Neural progenitor cell (in vitro differentiated cells): Measurements from ENCODE around the gene CDH23. TPM values are rescaled to one million over a fixed set of nuclear protein-coding genes. Genes with fewer than 3 reads are reported as not detected.
A peak's percentile ranks its signal among the peaks of the same experiment; 100 is the strongest.

ENCODE experiments used
- DNase-seq: peaks from one replicate; pipeline ENCODE4 v3.0.0-alpha.2; 2016; ENCODE audit warnings: low spot score
- H2AFZ ChIP-seq: fragments of 200-600 bp; sonication (generic); replicated peaks from 2 replicates; pipeline ENCODE4 v1.6.1; 2016; ENCODE audit warnings: antibody characterized with exemption
- H3F3A ChIP-seq: fragments of 200-600 bp; sonication (generic); 2 replicates; pipeline ENCODE4 v1.6.1; 2016; ENCODE audit warnings: antibody characterized with exemption, low read depth
- H3K27ac ChIP-seq: fragments of 200-600 bp; sonication (generic); 2 replicates; pipeline ENCODE4 v1.5.1; 2016; ENCODE audit warnings: mild to moderate bottlenecking
- H3K27me3 ChIP-seq: fragments of 200-600 bp; sonication (generic); 2 replicates; pipeline ENCODE4 v1.6.1; 2016; ENCODE audit warnings: mild to moderate bottlenecking, moderate library complexity
- H3K36me3 ChIP-seq: fragments of 200-600 bp; sonication (generic); 2 replicates; pipeline ENCODE4 v1.5.1; 2016
- H3K4me1 ChIP-seq: fragments of 200-600 bp; sonication (generic); 2 replicates; pipeline ENCODE4 v1.6.1; 2016; ENCODE audit warnings: mixed run types
- H3K4me2 ChIP-seq: fragments of 200-600 bp; sonication (generic); 2 replicates; pipeline ENCODE4 v1.6.1; 2016
- H3K4me3 ChIP-seq: fragments of 200-600 bp; sonication (generic); 2 replicates; pipeline ENCODE4 v1.5.1; 2016
- H3K79me2 ChIP-seq: fragments of 200-600 bp; sonication (generic); 2 replicates; pipeline ENCODE4 v1.6.1; 2016; ENCODE audit warnings: low read depth
- H3K9ac ChIP-seq: fragments of 200-600 bp; sonication (generic); 2 replicates; pipeline ENCODE4 v1.6.1; 2016
- H3K9me3 ChIP-seq: fragments of 200-600 bp; sonication (generic); 2 replicates; pipeline ENCODE4 v1.5.1; 2016; ENCODE audit warnings: low read depth
- H4K20me1 ChIP-seq: fragments of 200-600 bp; sonication (generic); 2 replicates; pipeline ENCODE4 v1.6.1; 2016; ENCODE audit warnings: low read depth
- H3K27ac Mint-ChIP-seq: 3 replicates; pipeline ENCODE4 v1.8.0; 2021; ENCODE audit warnings: mixed read lengths
- H3K27me3 Mint-ChIP-seq: 2 replicates; pipeline ENCODE4 v1.8.0; 2022; ENCODE audit warnings: low read depth, mild to moderate bottlenecking, inconsistent platforms, moderate library complexity, mixed read lengths; ENCODE audit not compliant: insufficient read depth
- H3K36me3 Mint-ChIP-seq: 3 replicates; pipeline ENCODE4 v1.8.0; 2021; ENCODE audit warnings: mixed read lengths
- H3K4me1 Mint-ChIP-seq: 3 replicates; pipeline ENCODE4 v1.8.0; 2021; ENCODE audit warnings: mixed read lengths
- H3K4me3 Mint-ChIP-seq: 3 replicates; pipeline ENCODE4 v1.8.0; 2021; ENCODE audit warnings: mild to moderate bottlenecking, moderate library complexity, mixed read lengths
- H3K9me3 Mint-ChIP-seq: 3 replicates; pipeline ENCODE4 v1.8.0; 2020; ENCODE audit warnings: mixed read lengths
- EZH2 ChIP-seq: fragments of 200-600 bp; sonication (generic); IDR thresholded peaks from 2 replicates; pipeline ENCODE4 v1.6.1; 2017; ENCODE audit warnings: antibody characterized with exemption, mild to moderate bottlenecking, moderate library complexity
- EZH2phosphoT487 ChIP-seq: fragments of 200-600 bp; sonication (generic); IDR thresholded peaks from 2 replicates; pipeline ENCODE4 v1.6.1; 2017; ENCODE audit warnings: antibody characterized with exemption
- total RNA-seq: library from RNA; depleted of rRNA; stranded (reverse); fragments of >200 nt; gene quantifications from 2 replicates; pipeline ENCODE4 v1.2.3, GENCODE V29; 2015; ENCODE audit warnings: low replicate concordance
- TF ChIP-seq, protein P1 (sequence below): fragments of 200-600 bp; sonication (generic); IDR thresholded peaks from 2 replicates; pipeline ENCODE4 v1.5.1; 2017; ENCODE audit warnings: antibody characterized with exemption, mild to moderate bottlenecking

CDH23 gene
- total RNA-seq, 1 donor from 2014 or later = 5.9 TPM

DNA sequence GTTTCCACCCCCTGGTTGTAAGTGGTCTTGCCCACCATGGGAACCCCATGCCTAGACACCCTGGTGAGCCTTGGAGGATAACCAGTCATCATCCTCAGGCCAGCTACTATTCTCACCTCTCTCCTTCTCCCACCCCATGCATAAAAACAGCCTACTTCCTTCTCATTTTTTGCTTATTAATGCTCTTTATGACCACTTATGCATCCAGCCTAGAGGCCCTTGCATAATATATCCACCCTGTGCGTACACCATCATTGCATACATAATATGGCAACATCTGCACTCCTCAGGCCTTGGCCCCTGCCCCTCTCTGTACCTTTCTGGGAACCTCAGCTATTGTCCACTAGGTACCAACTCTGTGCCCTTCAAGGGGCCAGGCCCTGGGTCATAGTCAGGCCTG lies 91.0 kb downstream of the CDH23 start:
- Mint-ChIP-seq H3K4me3 (peak overlapping the region; percentile 12), H3K27ac (no peak overlapping the region), H3K9me3 (peaks cover 18% of the 10 kb centered on the region), H3K4me1 (peaks cover 12% of the 10 kb centered on the region), H3K36me3 (no peaks in the 10 kb centered on the region), H3K27me3 (peaks cover 8% of the 10 kb centered on the region)
- TF ChIP-seq EZH2 (no peak), EZH2phosphoT487 (no peak)
- TF ChIP-seq, protein P1, sequence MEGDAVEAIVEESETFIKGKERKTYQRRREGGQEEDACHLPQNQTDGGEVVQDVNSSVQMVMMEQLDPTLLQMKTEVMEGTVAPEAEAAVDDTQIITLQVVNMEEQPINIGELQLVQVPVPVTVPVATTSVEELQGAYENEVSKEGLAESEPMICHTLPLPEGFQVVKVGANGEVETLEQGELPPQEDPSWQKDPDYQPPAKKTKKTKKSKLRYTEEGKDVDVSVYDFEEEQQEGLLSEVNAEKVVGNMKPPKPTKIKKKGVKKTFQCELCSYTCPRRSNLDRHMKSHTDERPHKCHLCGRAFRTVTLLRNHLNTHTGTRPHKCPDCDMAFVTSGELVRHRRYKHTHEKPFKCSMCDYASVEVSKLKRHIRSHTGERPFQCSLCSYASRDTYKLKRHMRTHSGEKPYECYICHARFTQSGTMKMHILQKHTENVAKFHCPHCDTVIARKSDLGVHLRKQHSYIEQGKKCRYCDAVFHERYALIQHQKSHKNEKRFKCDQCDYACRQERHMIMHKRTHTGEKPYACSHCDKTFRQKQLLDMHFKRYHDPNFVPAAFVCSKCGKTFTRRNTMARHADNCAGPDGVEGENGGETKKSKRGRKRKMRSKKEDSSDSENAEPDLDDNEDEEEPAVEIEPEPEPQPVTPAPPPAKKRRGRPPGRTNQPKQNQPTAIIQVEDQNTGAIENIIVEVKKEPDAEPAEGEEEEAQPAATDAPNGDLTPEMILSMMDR = no peak
- H3K4me3 ChIP-seq = no peak overlapping the region
- no peaks in the 10 kb centered on the region for H3K4me1 ChIP-seq
- no peak overlapping the region for H3K4me2 ChIP-seq
- H4K20me1 ChIP-seq = no peaks in the 10 kb centered on the region
- no peaks in the 10 kb centered on the region for H3K27me3 ChIP-seq
- H2AFZ ChIP-seq = no peak overlapping the region
- H3K9me3 ChIP-seq = no peaks in the 10 kb centered on the region
- H3K36me3 ChIP-seq = no peaks in the 10 kb centered on the region
- H3K27ac ChIP-seq = no peak overlapping the region
- DNase-seq = no peak
- no peak overlapping the region for H3K9ac ChIP-seq
- no peaks in the 10 kb centered on the region for H3K79me2 ChIP-seq
- no peaks in the 10 kb centered on the region for H3F3A ChIP-seq

DNA sequence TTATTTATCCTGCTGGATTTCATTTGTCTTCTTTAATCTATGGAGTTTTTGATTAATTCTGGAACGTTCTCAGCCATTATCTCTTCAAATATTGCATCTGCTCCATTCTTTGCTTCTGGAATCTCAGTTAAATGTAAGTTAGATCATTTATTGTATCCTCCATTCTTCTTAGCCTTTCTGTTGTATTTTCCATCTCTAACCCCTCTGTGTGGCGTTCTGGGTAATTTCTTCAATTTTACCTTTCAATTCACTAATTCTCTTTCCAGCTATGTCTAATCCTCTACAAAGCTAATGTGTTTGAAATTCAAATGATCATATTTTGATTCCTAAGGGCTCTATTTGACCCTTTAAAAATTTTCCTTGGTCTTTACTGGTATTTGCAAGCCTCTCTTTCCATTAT lies 92.4 kb downstream of the CDH23 start:
- Mint-ChIP-seq H3K36me3 (no peaks in the 10 kb centered on the region), H3K4me3 (no peak overlapping the region)

DNA sequence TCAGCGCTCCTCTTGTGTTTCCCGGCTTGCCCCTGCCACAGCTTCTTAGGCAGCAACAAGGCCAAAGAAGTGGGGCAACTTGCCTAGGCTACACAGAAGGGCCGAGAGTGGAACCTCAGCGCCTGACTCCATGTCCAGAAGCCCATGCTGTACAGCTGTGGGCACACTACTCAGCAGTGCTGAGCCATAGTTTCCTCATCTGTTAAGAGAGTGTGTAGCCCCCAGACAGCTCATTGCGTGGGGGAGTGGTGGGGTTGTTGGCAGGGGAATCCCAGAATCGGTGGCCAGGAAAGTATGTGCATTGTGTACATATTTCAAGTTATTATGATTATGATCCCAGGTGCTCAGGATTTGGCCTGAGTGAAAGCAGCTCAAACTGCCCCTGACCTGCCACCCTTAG lies 96.2 kb downstream of the CDH23 start:
- no peaks in the 10 kb centered on the region for H3K27me3 ChIP-seq
- H3K36me3 Mint-ChIP-seq = no peaks in the 10 kb centered on the region

More for the DNA sequence above, 92.4 kb downstream of the CDH23 start:
- TF ChIP-seq EZH2phosphoT487 (no peak), EZH2 (no peak)
- TF ChIP-seq, protein P1 = no peak
- Histone ChIP-seq H3K4me3 (no peak overlapping the region), H3K4me2 (no peak overlapping the region), H3K27me3 (no peaks in the 10 kb centered on the region), H3F3A (no peaks in the 10 kb centered on the region), H4K20me1 (no peaks in the 10 kb centered on the region), H3K36me3 (no peaks in the 10 kb centered on the region), H3K9me3 (no peaks in the 10 kb centered on the region), H3K79me2 (no peaks in the 10 kb centered on the region), H3K27ac (no peak overlapping the region), H3K4me1 (no peaks in the 10 kb centered on the region), H2AFZ (no peak overlapping the region), H3K9ac (no peak overlapping the region)
- H3K4me1 Mint-ChIP-seq = peaks cover 12% of the 10 kb centered on the region
- H3K27me3 Mint-ChIP-seq = peaks cover 8% of the 10 kb centered on the region
- H3K27ac Mint-ChIP-seq = no peak overlapping the region
- H3K9me3 Mint-ChIP-seq = peaks cover 18% of the 10 kb centered on the region
- DNase-seq = no peak

More for the DNA sequence above, 96.2 kb downstream of the CDH23 start:
- H3K4me3 Mint-ChIP-seq = no peak overlapping the region
- H3K27me3 Mint-ChIP-seq = peaks cover 9% of the 10 kb centered on the region
- DNase-seq = no peak
- peaks cover 18% of the 10 kb centered on the region for H3K9me3 Mint-ChIP-seq
- H3K27ac ChIP-seq = no peak overlapping the region
- H3K27ac Mint-ChIP-seq = peak overlapping the region; percentile 31
- no peaks in the 10 kb centered on the region for H3K9me3 ChIP-seq
- no peak overlapping the region for H3K4me2 ChIP-seq
- no peaks in the 10 kb centered on the region for H3K79me2 ChIP-seq
- H3F3A ChIP-seq = no peaks in the 10 kb centered on the region
- H2AFZ ChIP-seq = no peak overlapping the region
- H3K36me3 ChIP-seq = no peaks in the 10 kb centered on the region
- H3K4me3 ChIP-seq = no peak overlapping the region
- H4K20me1 ChIP-seq = no peaks in the 10 kb centered on the region
- H3K4me1 Mint-ChIP-seq = peaks cover 20% of the 10 kb centered on the region
- no peaks in the 10 kb centered on the region for H3K4me1 ChIP-seq
- no peak overlapping the region for H3K9ac ChIP-seq
- TF ChIP-seq EZH2phosphoT487 (no peak), EZH2 (no peak)
- TF ChIP-seq, protein P1 = no peak
